GM12892 (cell line): ENCODE results near the gene KLHL2.

ENCODE experiments used
- POLR2A ChIP-seq: IDR thresholded peaks from 2 replicates; pipeline ENCODE4 v1.6.1; 2011; ENCODE audit warnings: low read depth, low read length, control low read depth
- POLR2AphosphoS5 ChIP-seq: IDR thresholded peaks from 2 replicates; pipeline ENCODE4 v1.6.1; 2011; ENCODE audit warnings: low read depth, low read length, control low read depth

DNA sequence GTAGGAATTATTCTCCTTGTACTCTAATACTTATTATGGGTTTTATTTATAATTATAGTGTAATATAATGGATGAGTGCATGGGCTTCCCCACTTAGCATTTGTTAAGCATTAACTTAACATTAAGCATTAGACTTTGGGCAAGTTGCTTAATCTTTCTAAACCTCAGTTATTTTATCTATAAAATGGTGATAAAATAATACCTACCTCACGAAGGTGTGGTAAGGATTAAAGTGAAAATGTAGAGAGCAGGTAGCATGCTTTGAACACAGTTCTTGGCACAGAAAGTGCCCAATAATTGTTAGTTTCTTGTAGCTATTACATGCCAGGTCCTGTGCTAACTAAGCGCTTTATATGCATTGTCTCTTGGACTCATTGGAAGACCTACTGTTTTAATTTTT is 122.7 kb downstream of the KLHL2 start:
- TF ChIP-seq POLR2AphosphoS5: no peak
- TF ChIP-seq POLR2A: no peak
